Astrocyte (in vitro differentiated cells and primary cell): ENCODE data around the gene HOXA2. TPM values are rescaled to one million over a fixed set of nuclear protein-coding genes. Genes with fewer than 3 reads are reported as not detected.
A peak's percentile ranks its signal among the peaks of the same experiment; 100 is the strongest.

Experiments used
- DNase-seq: peaks from one replicate; pipeline ENCODE4 v3.0.0-alpha.2; 2010; ENCODE audit warnings: low read depth
- FAIRE-seq: peaks from 2 replicates; lab custom pipeline; 2011; peaks lifted over from hg19 to GRCh38; lab: Jason Lieb, UNC
- H2AFZ ChIP-seq: 2 replicates; pipeline ENCODE4 v1.6.0; 2012; ENCODE audit warnings: low read depth, low read length, inconsistent platforms
- H3K27ac ChIP-seq: 2 replicates; pipeline ENCODE4 v1.5.1; 2011; ENCODE audit warnings: low read depth, low read length, inconsistent platforms
- H3K27me3 ChIP-seq: 2 replicates; pipeline ENCODE4 v1.6.0; 2011; ENCODE audit warnings: low read length, inconsistent platforms; ENCODE audit not compliant: insufficient read depth
- H3K36me3 ChIP-seq: 2 replicates; pipeline ENCODE4 v1.5.1; 2011; ENCODE audit warnings: low read length, inconsistent platforms; ENCODE audit not compliant: insufficient read depth
- H3K4me1 ChIP-seq: 2 replicates; pipeline ENCODE4 v1.5.1; 2011; ENCODE audit warnings: low read length, inconsistent platforms; ENCODE audit not compliant: insufficient read depth
- H3K4me2 ChIP-seq: 2 replicates; pipeline ENCODE4 v1.6.0; 2012; ENCODE audit warnings: low read length, inconsistent platforms
- H3K4me3 ChIP-seq: 2 replicates; pipeline ENCODE4 v1.5.1; 2011; ENCODE audit warnings: low read depth, mild to moderate bottlenecking, low read length, inconsistent platforms; ENCODE audit not compliant: insufficient read depth
- H3K79me2 ChIP-seq: 2 replicates; pipeline ENCODE4 v1.6.0; 2012; ENCODE audit warnings: mild to moderate bottlenecking, low read length, inconsistent platforms; ENCODE audit not compliant: insufficient read depth
- H3K9ac ChIP-seq: 2 replicates; pipeline ENCODE4 v1.6.0; 2012; ENCODE audit warnings: mild to moderate bottlenecking, low read length, inconsistent platforms
- H3K9me3 ChIP-seq: 2 replicates; pipeline ENCODE4 v1.5.1; 2012; ENCODE audit warnings: low read depth, mild to moderate bottlenecking, low read length, inconsistent platforms; ENCODE audit not compliant: insufficient read depth
- H4K20me1 ChIP-seq: 2 replicates; pipeline ENCODE4 v1.6.0; 2012; ENCODE audit warnings: low read length, inconsistent platforms; ENCODE audit not compliant: insufficient read depth
- H3K27ac Mint-ChIP-seq: one replicate; pipeline ENCODE4 v1.8.0; 2021; ENCODE audit warnings: mild to moderate bottlenecking, mixed read lengths; ENCODE audit not compliant: unreplicated experiment
- H3K27me3 Mint-ChIP-seq: one replicate; pipeline ENCODE4 v1.8.0; 2021; ENCODE audit warnings: low read depth, mixed read lengths; ENCODE audit not compliant: unreplicated experiment
- H3K36me3 Mint-ChIP-seq: one replicate; pipeline ENCODE4 v1.8.0; 2021; ENCODE audit warnings: low read depth, mixed read lengths; ENCODE audit not compliant: unreplicated experiment
- H3K4me1 Mint-ChIP-seq: one replicate; pipeline ENCODE4 v1.8.0; 2021; ENCODE audit warnings: low read depth, mixed read lengths; ENCODE audit not compliant: unreplicated experiment
- H3K4me3 Mint-ChIP-seq: one replicate; pipeline ENCODE4 v1.8.0; 2021; ENCODE audit warnings: mild to moderate bottlenecking, moderate library complexity, mixed read lengths; ENCODE audit not compliant: unreplicated experiment
- H3K9me3 Mint-ChIP-seq: one replicate; pipeline ENCODE4 v1.8.0; 2021; ENCODE audit warnings: mild to moderate bottlenecking, mixed read lengths; ENCODE audit not compliant: unreplicated experiment
- EZH2 ChIP-seq: IDR thresholded peaks from 2 replicates; pipeline ENCODE4 v1.6.1; 2012; ENCODE audit warnings: mild to moderate bottlenecking, low read length, inconsistent platforms; ENCODE audit not compliant: insufficient read depth
- total RNA-seq: library from RNA; stranded (reverse); gene quantifications from 2 replicates; pipeline ENCODE4 v1.2.1, GENCODE V29; 2021
- TF ChIP-seq, protein P1 (sequence below): IDR thresholded peaks from 2 replicates; pipeline ENCODE4 v1.5.1; 2011; ENCODE audit warnings: low read depth, mild to moderate bottlenecking, inconsistent platforms, low read length, moderate library complexity; ENCODE audit not compliant: insufficient read depth

Gene HOXA2
- total RNA-seq, 1 donor from 2014 or later = not detected

GRCh38 chr7:27139334-27140125, 37.0 kb upstream of the HOXA2 start:
- no peak overlapping the region for H3K9ac ChIP-seq
- H3K79me2 ChIP-seq = no peaks in the 10 kb centered on the region
- FAIRE-seq (no peak), DNase-seq (no peak)
- peaks cover 3% of the 10 kb centered on the region for H3K36me3 Mint-ChIP-seq
- H3K27ac Mint-ChIP-seq = no peak overlapping the region
- no peaks in the 10 kb centered on the region for H3K36me3 ChIP-seq
- peaks cover 2% of the 10 kb centered on the region for H4K20me1 ChIP-seq
- no peak overlapping the region for H3K4me3 Mint-ChIP-seq
- no peak overlapping the region for H2AFZ ChIP-seq
- peak; percentile 72 for TF ChIP-seq EZH2
- TF ChIP-seq, protein P1, sequence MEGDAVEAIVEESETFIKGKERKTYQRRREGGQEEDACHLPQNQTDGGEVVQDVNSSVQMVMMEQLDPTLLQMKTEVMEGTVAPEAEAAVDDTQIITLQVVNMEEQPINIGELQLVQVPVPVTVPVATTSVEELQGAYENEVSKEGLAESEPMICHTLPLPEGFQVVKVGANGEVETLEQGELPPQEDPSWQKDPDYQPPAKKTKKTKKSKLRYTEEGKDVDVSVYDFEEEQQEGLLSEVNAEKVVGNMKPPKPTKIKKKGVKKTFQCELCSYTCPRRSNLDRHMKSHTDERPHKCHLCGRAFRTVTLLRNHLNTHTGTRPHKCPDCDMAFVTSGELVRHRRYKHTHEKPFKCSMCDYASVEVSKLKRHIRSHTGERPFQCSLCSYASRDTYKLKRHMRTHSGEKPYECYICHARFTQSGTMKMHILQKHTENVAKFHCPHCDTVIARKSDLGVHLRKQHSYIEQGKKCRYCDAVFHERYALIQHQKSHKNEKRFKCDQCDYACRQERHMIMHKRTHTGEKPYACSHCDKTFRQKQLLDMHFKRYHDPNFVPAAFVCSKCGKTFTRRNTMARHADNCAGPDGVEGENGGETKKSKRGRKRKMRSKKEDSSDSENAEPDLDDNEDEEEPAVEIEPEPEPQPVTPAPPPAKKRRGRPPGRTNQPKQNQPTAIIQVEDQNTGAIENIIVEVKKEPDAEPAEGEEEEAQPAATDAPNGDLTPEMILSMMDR = no peak
- H3K4me2 ChIP-seq = peak overlapping the region; percentile 10
- H3K4me1 Mint-ChIP-seq = no peaks in the 10 kb centered on the region
- no peaks in the 10 kb centered on the region for H3K9me3 ChIP-seq
- H3K4me1 ChIP-seq = peaks cover 6% of the 10 kb centered on the region
- no peak overlapping the region for H3K27ac ChIP-seq
- H3K9me3 Mint-ChIP-seq = peaks cover 30% of the 10 kb centered on the region
- peaks cover 89% of the 10 kb centered on the region for H3K27me3 Mint-ChIP-seq
- H3K27me3 ChIP-seq = peaks cover 93% of the 10 kb centered on the region
- H3K4me3 ChIP-seq = no peak overlapping the region

- H3K9ac ChIP-seq = no peak overlapping the region
- Mint-ChIP-seq H3K36me3 (peaks cover 3% of the 10 kb centered on the region), H3K27me3 (peaks cover 89% of the 10 kb centered on the region), H3K4me3 (no peak overlapping the region), H3K27ac (no peak overlapping the region), H3K9me3 (peaks cover 28% of the 10 kb centered on the region), H3K4me1 (no peaks in the 10 kb centered on the region)
- no peak overlapping the region for H2AFZ ChIP-seq
- TF ChIP-seq, protein P1 = no peak
- DNase-seq (no peak), FAIRE-seq (no peak)
- H3K4me3 ChIP-seq = no peak overlapping the region
- H3K79me2 ChIP-seq = no peaks in the 10 kb centered on the region
- H3K4me1 ChIP-seq = peaks cover 6% of the 10 kb centered on the region
- peaks cover under 1% of the 10 kb centered on the region for H4K20me1 ChIP-seq
- no peaks in the 10 kb centered on the region for H3K36me3 ChIP-seq
- H3K4me2 ChIP-seq = no peak overlapping the region
- H3K9me3 ChIP-seq = no peaks in the 10 kb centered on the region
- H3K27me3 ChIP-seq = peaks cover 93% of the 10 kb centered on the region
- H3K27ac ChIP-seq = no peak overlapping the region
Measured at GRCh38 chr7:27138985-27139333, 36.5 kb upstream of the HOXA2 start.

DNA sequence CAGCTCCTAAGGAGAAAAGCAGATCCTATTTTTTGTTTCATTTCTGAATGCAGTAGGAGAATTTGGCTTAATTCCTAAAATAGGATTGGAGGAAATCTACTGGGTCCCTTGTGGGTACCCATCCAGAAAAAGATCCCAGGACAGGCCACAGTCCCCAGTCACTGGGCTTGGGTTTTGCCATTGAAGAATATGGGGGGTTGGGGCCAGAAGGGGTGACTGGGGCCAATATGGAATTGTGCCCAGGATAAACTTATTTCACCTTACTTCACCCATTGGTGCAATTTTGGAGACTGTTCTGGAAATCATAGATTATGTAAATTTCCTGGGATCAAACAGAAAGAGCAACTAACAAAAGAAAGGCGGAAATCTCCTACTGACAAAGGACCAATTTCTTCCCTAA, 36.0 kb upstream of the HOXA2 start:
- no peak for DNase-seq
- no peaks in the 10 kb centered on the region for H3K4me1 Mint-ChIP-seq
- no peak overlapping the region for H3K27ac ChIP-seq
- peaks cover 6% of the 10 kb centered on the region for H3K4me1 ChIP-seq
- no peak overlapping the region for H3K4me2 ChIP-seq
- no peak overlapping the region for H2AFZ ChIP-seq
- no peaks in the 10 kb centered on the region for H3K36me3 ChIP-seq
- no peak overlapping the region for H3K4me3 ChIP-seq
- peaks cover 3% of the 10 kb centered on the region for H3K36me3 Mint-ChIP-seq
- H3K4me3 Mint-ChIP-seq = no peak overlapping the region
- no peaks in the 10 kb centered on the region for H4K20me1 ChIP-seq
- no peak for TF ChIP-seq EZH2
- TF ChIP-seq, protein P1 = no peak
- FAIRE-seq = no peak
- H3K9ac ChIP-seq = no peak overlapping the region
- no peak overlapping the region for H3K27ac Mint-ChIP-seq
- H3K27me3 ChIP-seq = peaks cover 92% of the 10 kb centered on the region
- peaks cover 91% of the 10 kb centered on the region for H3K27me3 Mint-ChIP-seq
- no peaks in the 10 kb centered on the region for H3K9me3 ChIP-seq
- H3K79me2 ChIP-seq = no peaks in the 10 kb centered on the region
- peaks cover 24% of the 10 kb centered on the region for H3K9me3 Mint-ChIP-seq
